ENCODE data around the gene NBAS. TPM values are rescaled to one million over a fixed set of nuclear protein-coding genes. Genes with fewer than 3 reads are reported as not detected.

NBAS gene
- total RNA-seq, 1 donor from 2014 or later: 29.7 TPM

- intact Hi-C loops (cut with DNase I): no loop called here
- H3K36me3 ChIP-seq: no peaks in the 10 kb centered on the region
Observed at GRCh38 chr2:15548974-15549373, 12.2 kb downstream of the NBAS start.

GRCh38 chr2:15547115-15547876, 13.8 kb downstream of the NBAS start:
- TF ChIP-seq POLR2AphosphoS5 (IDR thresholded peaks at IDR 0.05; ENCODE audit: insufficient read depth in 1 of 2, low read depth in 1 of 2) (no peak), POLR2A (IDR thresholded peaks at IDR 0.05) (no peak), CTCF (IDR thresholded peaks at IDR 0.05) (no peak)
- H3K9me3 ChIP-seq: no peaks in the 10 kb centered on the region
- H3K27ac ChIP-seq: no peak overlapping the region
- intact Hi-C loops (cut with DNase I): no loop called here
- H3K4me3 ChIP-seq: no peak overlapping the region
- no peaks in the 10 kb centered on the region for H3K36me3 ChIP-seq
- H3K27me3 ChIP-seq: no peaks in the 10 kb centered on the region
- no peak for DNase-seq (ENCODE audit: extremely low spot score in 2 of 2)
- H3K4me1 ChIP-seq: no peaks in the 10 kb centered on the region

More at GRCh38 chr2:15548974-15549373, 12.2 kb downstream of the NBAS start:
- no peak for DNase-seq (ENCODE audit: extremely low spot score in 2 of 2)
- H3K27ac ChIP-seq: no peak overlapping the region
- no peak for TF ChIP-seq CTCF (IDR thresholded peaks at IDR 0.05)
- TF ChIP-seq POLR2A (IDR thresholded peaks at IDR 0.05): no peak
- TF ChIP-seq POLR2AphosphoS5 (IDR thresholded peaks at IDR 0.05; ENCODE audit: insufficient read depth in 1 of 2, low read depth in 1 of 2): no peak
- H3K4me1 ChIP-seq: no peaks in the 10 kb centered on the region
- H3K27me3 ChIP-seq: no peaks in the 10 kb centered on the region
- no peak overlapping the region for H3K4me3 ChIP-seq
- H3K9me3 ChIP-seq: no peaks in the 10 kb centered on the region

GRCh38 chr2:15546297-15547098, 14.6 kb downstream of the NBAS start:
- no peak for DNase-seq (ENCODE audit: extremely low spot score in 2 of 2)
- H3K36me3 ChIP-seq: no peaks in the 10 kb centered on the region
- H3K27me3 ChIP-seq: no peaks in the 10 kb centered on the region
- H3K9me3 ChIP-seq: no peaks in the 10 kb centered on the region
- no peak overlapping the region for H3K27ac ChIP-seq
- intact Hi-C loops (cut with DNase I): no loop called here
- TF ChIP-seq POLR2A (IDR thresholded peaks at IDR 0.05) (no peak), CTCF (IDR thresholded peaks at IDR 0.05) (no peak), POLR2AphosphoS5 (IDR thresholded peaks at IDR 0.05; ENCODE audit: insufficient read depth in 1 of 2, low read depth in 1 of 2) (no peak)
- no peak overlapping the region for H3K4me3 ChIP-seq
- H3K4me1 ChIP-seq: no peaks in the 10 kb centered on the region

- TF ChIP-seq POLR2A (IDR thresholded peaks at IDR 0.05) (no peak), POLR2AphosphoS5 (IDR thresholded peaks at IDR 0.05; ENCODE audit: insufficient read depth in 1 of 2, low read depth in 1 of 2) (no peak), CTCF (IDR thresholded peaks at IDR 0.05) (no peak)
- DNase-seq (ENCODE audit: extremely low spot score in 2 of 2): no peak
- Histone ChIP-seq H3K9me3 (no peaks in the 10 kb centered on the region), H3K4me3 (no peak overlapping the region), H3K27me3 (no peaks in the 10 kb centered on the region), H3K27ac (no peak overlapping the region), H3K36me3 (no peaks in the 10 kb centered on the region), H3K4me1 (no peaks in the 10 kb centered on the region)
- intact Hi-C loops (cut with DNase I): no loop called here
Observed at GRCh38 chr2:15544227-15544626, 16.9 kb downstream of the NBAS start.

- H3K4me1 ChIP-seq: no peaks in the 10 kb centered on the region
Observed at GRCh38 chr2:15543541-15543940, 17.6 kb downstream of the NBAS start.

More at GRCh38 chr2:15543541-15543940, 17.6 kb downstream of the NBAS start:
- H3K4me3 ChIP-seq: no peak overlapping the region
- H3K36me3 ChIP-seq: no peaks in the 10 kb centered on the region
- H3K27ac ChIP-seq: no peak overlapping the region
- no peaks in the 10 kb centered on the region for H3K27me3 ChIP-seq
- TF ChIP-seq CTCF (IDR thresholded peaks at IDR 0.05) (no peak), POLR2AphosphoS5 (IDR thresholded peaks at IDR 0.05; ENCODE audit: insufficient read depth in 1 of 2, low read depth in 1 of 2) (no peak), POLR2A (IDR thresholded peaks at IDR 0.05) (no peak)
- no peaks in the 10 kb centered on the region for H3K9me3 ChIP-seq
- DNase-seq (ENCODE audit: extremely low spot score in 2 of 2): no peak
- intact Hi-C loops (cut with DNase I): no loop called here
